ENCODE data around the gene DMXL2.
"Not testable (repeated sequence)": the region's sequence is repeated elsewhere in the genome, so short reads cannot be mapped to it uniquely, and the experiment has no call there.

DNA sequence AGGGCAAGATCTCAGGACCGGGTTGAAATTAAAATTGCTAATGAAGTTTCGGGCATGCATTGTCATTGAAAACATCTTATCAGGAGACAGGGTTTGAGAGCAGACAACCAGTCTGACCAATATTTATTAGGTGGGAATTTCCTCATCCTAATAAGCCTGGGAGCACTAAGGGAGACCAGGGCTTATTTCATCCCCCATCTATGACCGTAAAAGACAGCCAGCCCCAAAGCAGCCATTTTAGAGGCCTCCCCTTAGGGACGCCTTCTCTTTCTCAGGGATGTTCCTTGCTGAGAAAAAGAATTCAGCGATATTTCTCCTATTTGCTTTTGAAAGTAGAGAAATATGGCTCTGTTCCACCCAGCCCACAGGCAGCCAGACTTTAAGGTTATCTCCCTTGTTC is 9.9 kb downstream of the DMXL2 start:
- not testable (repeated sequence) for TF ChIP-seq CTCF, POLR2A (IDR thresholded peaks at IDR 0.05)
